Measurements from ENCODE around the gene GLRX3.

Gene GLRX3

DNA sequence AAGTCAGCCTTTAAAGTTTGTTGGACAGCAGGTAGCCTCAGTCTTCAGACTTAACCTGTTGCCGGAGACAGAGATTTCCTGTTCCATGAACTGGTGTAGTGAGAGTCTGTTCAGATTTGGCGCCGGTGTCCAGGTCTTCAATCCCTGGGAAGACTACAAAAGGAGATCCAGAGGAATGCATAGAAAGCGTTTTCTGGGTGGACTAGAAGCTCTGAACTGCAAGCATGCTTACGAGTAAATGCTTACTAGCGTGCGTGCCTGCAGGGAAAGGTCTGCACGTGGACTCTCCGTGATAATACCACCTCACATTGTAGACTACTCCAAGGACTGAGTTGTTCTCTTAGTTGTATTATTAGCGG lies 878 bp downstream of the GLRX3 start:
- CTCF ChIA-PET = interaction anchor here (1.2 to 1.3 kb wide), 3 partner anchors 27 to 53 kb away, joined by 3 to 4 read pairs (median 4); no protein-coding TSS in a partner anchor
- WGBS (ENCODE audit: insufficient coverage) = 8% methylated on average over 6 of the region's 10 CpGs
- DNase-seq = peak in 2 of 3 donors; percentile 27 to 36

DNA sequence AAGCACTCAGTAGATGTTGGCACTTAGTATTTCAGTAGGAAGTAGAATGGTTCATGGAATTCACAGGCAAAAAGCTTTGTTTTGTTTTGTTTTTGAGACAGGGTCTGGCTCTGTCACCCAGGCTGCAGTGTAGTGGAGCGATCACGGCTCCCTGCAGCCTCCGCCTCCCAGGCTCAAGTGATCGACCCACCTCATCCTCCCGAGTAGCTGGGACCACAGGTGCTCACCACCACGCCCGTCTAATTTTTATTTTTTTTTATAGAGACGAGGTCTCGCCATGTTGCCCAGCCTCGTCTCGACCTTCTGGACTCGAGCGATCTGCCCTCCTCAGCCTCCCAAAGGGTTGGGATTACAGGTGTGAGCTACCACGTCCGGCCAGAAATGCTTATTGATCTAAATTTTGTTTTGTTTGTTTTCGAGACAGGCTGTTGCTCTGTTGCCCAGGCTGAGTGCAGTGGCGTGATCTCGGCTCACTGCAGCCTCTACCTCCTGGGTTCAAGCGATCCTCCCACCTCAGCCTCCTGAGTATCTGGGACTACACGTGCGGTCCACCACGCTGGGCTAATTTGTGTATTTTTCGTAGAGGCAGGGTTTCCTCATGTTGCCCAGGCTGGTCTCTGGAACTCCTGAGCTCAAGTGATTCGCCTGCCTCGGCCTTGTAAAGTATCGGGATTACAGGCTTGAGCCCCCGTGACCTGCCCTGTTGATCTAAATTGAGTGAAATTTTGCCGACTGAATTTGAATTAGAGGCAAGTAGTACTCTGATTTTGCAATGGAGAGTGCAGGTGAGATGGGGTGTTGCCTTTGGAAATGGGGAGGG lies 1.7 kb downstream of the GLRX3 start:
- WGBS (ENCODE audit: insufficient coverage) = 97% methylated on average over 23 of the region's 28 CpGs
- DNase-seq = no peak
- CTCF ChIA-PET = interaction anchor here (1.2 kb wide), 1 partner anchor 28 kb away, joined by 4 read pairs; no protein-coding TSS in a partner anchor
- H3K36me3 ChIP-seq (ENCODE audit: control insufficient read depth in 4 of 4, insufficient read depth in 4 of 4, low read length in 3 of 4) = peaks cover 0 to 10% (median 4%) of the 10 kb centered on the region in 4 experiments
- H3K27me3 ChIP-seq (replicated peaks in 2 of 5; ENCODE audit: control insufficient read depth in 4 of 5, insufficient read depth in 5 of 5, low read length in 4 of 5) = peaks cover 0 to 5% (median 0%) of the 10 kb centered on the region in 5 experiments
- POLR2A ChIA-PET = no interaction called here
- peak overlapping the region in 1 of 2 experiments; percentile 29 for H3K27ac ChIP-seq (ENCODE audit: insufficient read depth in 1 of 2, low read depth in 1 of 2, low read length in 2 of 2, poor library complexity in 1 of 2, severe bottlenecking in 2 of 2)
- H3K9me3 ChIP-seq (ENCODE audit: control extremely low read depth in 1 of 5, control insufficient read depth in 4 of 5, insufficient read depth in 2 of 5, low read depth in 1 of 5, low read length in 4 of 5) = no peaks in the 10 kb centered on the region
- H3K4me3 ChIP-seq (ENCODE audit: control insufficient read depth in 1 of 7, extremely low read depth in 1 of 7, insufficient read depth in 4 of 7, low read depth in 2 of 7, low read length in 6 of 7) = peak overlapping the region in 5 of 7 experiments; percentile 72 to 91 (median 83)
- H3K4me1 ChIP-seq (ENCODE audit: control extremely low read depth in 1 of 4, control insufficient read depth in 4 of 4, insufficient read depth in 4 of 4, low read length in 3 of 4) = peaks cover 7 to 35% (median 23%) of the 10 kb centered on the region in 4 experiments

More for the DNA sequence above, 878 bp downstream of the GLRX3 start:
- Histone ChIP-seq H3K9me3 (ENCODE audit: control extremely low read depth in 1 of 5, control insufficient read depth in 4 of 5, insufficient read depth in 2 of 5, low read depth in 1 of 5, low read length in 4 of 5) (no peaks in the 10 kb centered on the region), H3K4me3 (ENCODE audit: control insufficient read depth in 1 of 7, extremely low read depth in 1 of 7, insufficient read depth in 4 of 7, low read depth in 2 of 7, low read length in 6 of 7) (peak overlapping the region; percentile 72 to 91 (median 76)), H3K27ac (ENCODE audit: insufficient read depth in 1 of 2, low read depth in 1 of 2, low read length in 2 of 2, poor library complexity in 1 of 2, severe bottlenecking in 2 of 2) (peak overlapping the region in 1 of 2 experiments; percentile 77), H3K27me3 (replicated peaks in 2 of 5; ENCODE audit: control insufficient read depth in 4 of 5, insufficient read depth in 5 of 5, low read length in 4 of 5) (peaks cover 0 to 5% (median 0%) of the 10 kb centered on the region in 5 experiments), H3K36me3 (ENCODE audit: control insufficient read depth in 4 of 4, insufficient read depth in 4 of 4, low read length in 3 of 4) (peaks cover 0 to 5% (median 1%) of the 10 kb centered on the region in 4 experiments), H3K4me1 (ENCODE audit: control extremely low read depth in 1 of 4, control insufficient read depth in 4 of 4, insufficient read depth in 4 of 4, low read length in 3 of 4) (peaks cover 7 to 35% (median 23%) of the 10 kb centered on the region in 4 experiments)
- POLR2A ChIA-PET = no interaction called here

DNA sequence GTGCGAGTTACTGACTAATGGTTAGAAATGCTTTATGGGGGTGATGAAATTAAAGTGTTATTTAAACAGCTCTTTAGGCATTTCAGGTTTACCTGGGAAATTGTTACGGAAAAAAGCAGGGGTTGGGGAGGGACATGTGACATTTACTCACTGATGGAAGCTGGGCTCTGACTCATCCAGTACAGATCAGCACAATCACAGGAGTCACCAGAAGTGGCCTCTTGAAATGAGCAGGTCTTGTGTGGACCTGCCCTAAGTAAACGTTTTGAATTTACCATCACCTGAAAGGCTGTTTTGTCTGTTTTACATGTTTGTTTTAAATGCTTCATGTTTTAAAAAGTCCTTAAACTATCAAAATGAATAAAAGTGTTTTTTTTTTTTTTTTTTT lies 2.3 kb downstream of the GLRX3 start:
- Histone ChIP-seq H3K4me1 (ENCODE audit: control extremely low read depth in 1 of 4, control insufficient read depth in 4 of 4, insufficient read depth in 4 of 4, low read length in 3 of 4) (peaks cover 7 to 35% (median 23%) of the 10 kb centered on the region in 4 experiments), H3K4me3 (ENCODE audit: control insufficient read depth in 1 of 7, extremely low read depth in 1 of 7, insufficient read depth in 4 of 7, low read depth in 2 of 7, low read length in 6 of 7) (no peak overlapping the region), H3K27ac (ENCODE audit: insufficient read depth in 1 of 2, low read depth in 1 of 2, low read length in 2 of 2, poor library complexity in 1 of 2, severe bottlenecking in 2 of 2) (peak overlapping the region in 1 of 2 experiments; percentile 29), H3K9me3 (ENCODE audit: control extremely low read depth in 1 of 5, control insufficient read depth in 4 of 5, insufficient read depth in 2 of 5, low read depth in 1 of 5, low read length in 4 of 5) (no peaks in the 10 kb centered on the region), H3K27me3 (replicated peaks in 2 of 5; ENCODE audit: control insufficient read depth in 4 of 5, insufficient read depth in 5 of 5, low read length in 4 of 5) (peaks cover 0 to 5% (median 0%) of the 10 kb centered on the region in 5 experiments), H3K36me3 (ENCODE audit: control insufficient read depth in 4 of 4, insufficient read depth in 4 of 4, low read length in 3 of 4) (peaks cover 0 to 15% (median 4%) of the 10 kb centered on the region in 4 experiments)
- ChIA-PET POLR2A (no interaction called here), CTCF (no interaction called here)
- DNase-seq = peak in 1 of 3 donors; percentile 24
- 94% methylated on average over 3 of the region's 3 CpGs for WGBS (ENCODE audit: insufficient coverage)

DNA sequence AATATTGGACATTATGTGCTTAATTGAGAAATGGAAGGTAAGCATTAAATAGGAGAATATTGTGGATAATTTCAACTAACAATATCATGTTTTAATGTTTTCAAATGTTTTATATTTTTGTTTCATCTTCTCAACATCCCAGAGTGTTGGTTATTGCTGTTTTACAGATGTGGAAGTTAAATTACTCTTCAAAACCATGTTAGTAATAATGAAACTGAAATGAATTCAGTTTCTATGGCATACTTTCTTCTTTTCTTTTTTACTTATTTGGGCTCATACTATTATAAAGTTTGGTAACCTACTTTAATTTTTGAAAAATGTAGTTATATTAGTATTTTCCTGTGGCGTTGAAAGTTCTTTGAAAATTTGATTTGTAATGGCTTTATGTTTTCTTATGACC lies 4.2 kb downstream of the GLRX3 start:
- Histone ChIP-seq H3K36me3 (ENCODE audit: control insufficient read depth in 4 of 4, insufficient read depth in 4 of 4, low read length in 3 of 4) (peaks cover 0 to 19% (median 4%) of the 10 kb centered on the region in 4 experiments), H3K4me1 (ENCODE audit: control extremely low read depth in 1 of 4, control insufficient read depth in 4 of 4, insufficient read depth in 4 of 4, low read length in 3 of 4) (peaks cover 7 to 33% (median 22%) of the 10 kb centered on the region in 4 experiments), H3K9me3 (ENCODE audit: control extremely low read depth in 1 of 5, control insufficient read depth in 4 of 5, insufficient read depth in 2 of 5, low read depth in 1 of 5, low read length in 4 of 5) (no peaks in the 10 kb centered on the region), H3K27me3 (replicated peaks in 2 of 5; ENCODE audit: control insufficient read depth in 4 of 5, insufficient read depth in 5 of 5, low read length in 4 of 5) (peaks cover 0 to under 1% (median 0%) of the 10 kb centered on the region in 5 experiments), H3K27ac (ENCODE audit: insufficient read depth in 1 of 2, low read depth in 1 of 2, low read length in 2 of 2, poor library complexity in 1 of 2, severe bottlenecking in 2 of 2) (no peak overlapping the region), H3K4me3 (ENCODE audit: control insufficient read depth in 1 of 7, extremely low read depth in 1 of 7, insufficient read depth in 4 of 7, low read depth in 2 of 7, low read length in 6 of 7) (no peak overlapping the region)
- no CpG with 5 or more reads among the region's 1 CpG for WGBS (ENCODE audit: insufficient coverage)
- ChIA-PET CTCF (interaction anchor here (1.3 kb wide), 1 partner anchor 29 kb away, joined by 5 read pairs; no protein-coding TSS in a partner anchor), POLR2A (no interaction called here)
- DNase-seq = no peak

DNA sequence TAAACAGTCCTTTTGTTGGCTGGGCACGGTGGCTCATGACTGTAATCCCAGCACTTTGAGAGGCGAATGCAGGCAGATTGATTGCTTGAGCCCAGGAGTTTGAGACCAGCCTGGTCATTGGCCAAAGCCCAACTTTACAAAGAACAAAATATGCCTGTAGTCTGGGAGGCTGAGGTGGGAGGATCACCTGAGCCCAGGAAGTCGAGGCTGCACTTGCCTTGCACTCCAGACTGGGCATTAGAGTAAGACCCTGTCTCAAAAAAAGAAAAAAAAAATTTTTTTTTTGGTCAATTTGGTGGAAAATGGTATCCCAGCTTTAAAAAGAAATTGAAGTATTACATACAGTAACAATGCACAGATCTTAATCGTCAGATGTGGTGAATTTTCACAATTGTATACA lies 4.8 kb downstream of the GLRX3 start:
- no peaks in the 10 kb centered on the region for H3K9me3 ChIP-seq (ENCODE audit: control extremely low read depth in 1 of 5, control insufficient read depth in 4 of 5, insufficient read depth in 2 of 5, low read depth in 1 of 5, low read length in 4 of 5)
- DNase-seq = no peak
- H3K27ac ChIP-seq (ENCODE audit: insufficient read depth in 1 of 2, low read depth in 1 of 2, low read length in 2 of 2, poor library complexity in 1 of 2, severe bottlenecking in 2 of 2) = peak overlapping the region in 1 of 2 experiments; percentile 41
- H3K4me3 ChIP-seq (ENCODE audit: control insufficient read depth in 1 of 7, extremely low read depth in 1 of 7, insufficient read depth in 4 of 7, low read depth in 2 of 7, low read length in 6 of 7) = no peak overlapping the region
- ChIA-PET POLR2A (interaction anchor here (0.6 kb wide), 2 partner anchors 8 to 1166 kb away, joined by 3 read pairs; no protein-coding TSS in a partner anchor), CTCF (interaction anchor here (1.2 to 2.5 kb wide), 2 partner anchors 9 to 31 kb away, joined by 3 to 12 read pairs; partner anchors contain the start of gene C10orf143)
- H3K4me1 ChIP-seq (ENCODE audit: control extremely low read depth in 1 of 4, control insufficient read depth in 4 of 4, insufficient read depth in 4 of 4, low read length in 3 of 4) = peaks cover 7 to 29% (median 16%) of the 10 kb centered on the region in 4 experiments
- no peaks in the 10 kb centered on the region for H3K27me3 ChIP-seq (replicated peaks in 2 of 5; ENCODE audit: control insufficient read depth in 4 of 5, insufficient read depth in 5 of 5, low read length in 4 of 5)
- 90% methylated on average over 2 of the region's 4 CpGs for WGBS (ENCODE audit: insufficient coverage)
- H3K36me3 ChIP-seq (ENCODE audit: control insufficient read depth in 4 of 4, insufficient read depth in 4 of 4, low read length in 3 of 4) = peaks cover 0 to 22% (median 7%) of the 10 kb centered on the region in 4 experiments

DNA sequence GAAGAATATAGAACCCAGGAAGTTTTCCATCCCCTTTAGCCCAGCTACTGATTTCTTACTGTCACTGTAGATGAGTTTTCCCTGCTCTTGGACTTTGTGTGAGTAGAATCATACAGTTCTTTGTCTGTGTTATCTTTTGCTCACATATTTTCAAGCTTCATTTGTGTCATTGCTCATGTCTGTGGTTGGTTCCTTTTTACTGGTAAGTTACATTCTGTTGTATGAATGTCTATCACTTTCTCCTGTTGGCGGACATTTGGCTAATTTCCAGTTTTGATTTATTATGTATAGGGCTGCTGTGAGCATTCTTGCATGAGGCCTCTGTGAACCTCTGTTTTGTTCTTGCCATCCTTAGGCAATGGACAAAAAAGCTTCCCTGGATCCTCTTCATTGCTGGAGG lies 5.3 kb downstream of the GLRX3 start:
- Histone ChIP-seq H3K36me3 (ENCODE audit: control insufficient read depth in 4 of 4, insufficient read depth in 4 of 4, low read length in 3 of 4) (peaks cover 0 to 26% (median 11%) of the 10 kb centered on the region in 4 experiments), H3K9me3 (ENCODE audit: control extremely low read depth in 1 of 5, control insufficient read depth in 4 of 5, insufficient read depth in 2 of 5, low read depth in 1 of 5, low read length in 4 of 5) (no peaks in the 10 kb centered on the region), H3K27ac (ENCODE audit: insufficient read depth in 1 of 2, low read depth in 1 of 2, low read length in 2 of 2, poor library complexity in 1 of 2, severe bottlenecking in 2 of 2) (peak overlapping the region in 1 of 2 experiments; percentile 41), H3K27me3 (replicated peaks in 2 of 5; ENCODE audit: control insufficient read depth in 4 of 5, insufficient read depth in 5 of 5, low read length in 4 of 5) (no peaks in the 10 kb centered on the region), H3K4me1 (ENCODE audit: control extremely low read depth in 1 of 4, control insufficient read depth in 4 of 4, insufficient read depth in 4 of 4, low read length in 3 of 4) (peaks cover 7 to 30% (median 16%) of the 10 kb centered on the region in 4 experiments), H3K4me3 (ENCODE audit: control insufficient read depth in 1 of 7, extremely low read depth in 1 of 7, insufficient read depth in 4 of 7, low read depth in 2 of 7, low read length in 6 of 7) (no peak overlapping the region)
- POLR2A ChIA-PET = interaction anchor here (0.6 to 0.7 kb wide), 3 partner anchors 8 to 1167 kb away, joined by 3 read pairs; no protein-coding TSS in a partner anchor
- DNase-seq = peak; percentile 40 to 77 (median 65)
- CTCF ChIA-PET = interaction anchor here (1.2 to 2.5 kb wide), 2 partner anchors 9 to 31 kb away, joined by 3 to 12 read pairs; partner anchors contain the start of gene C10orf143
- WGBS (ENCODE audit: insufficient coverage) = no CpG with 5 or more reads among the region's 1 CpG

Measured in common myeloid progenitor, CD34-positive (primary cell).